ENCODE measurements around the gene CFAP58. TPM values are rescaled to one million over a fixed set of nuclear protein-coding genes. Genes with fewer than 3 reads are reported as not detected.
A peak's percentile ranks its signal among the peaks of the same experiment; 100 is the strongest.

The CFAP58 gene
- total RNA-seq, 1 donor from 2014 or later = 0.85 TPM

DNA sequence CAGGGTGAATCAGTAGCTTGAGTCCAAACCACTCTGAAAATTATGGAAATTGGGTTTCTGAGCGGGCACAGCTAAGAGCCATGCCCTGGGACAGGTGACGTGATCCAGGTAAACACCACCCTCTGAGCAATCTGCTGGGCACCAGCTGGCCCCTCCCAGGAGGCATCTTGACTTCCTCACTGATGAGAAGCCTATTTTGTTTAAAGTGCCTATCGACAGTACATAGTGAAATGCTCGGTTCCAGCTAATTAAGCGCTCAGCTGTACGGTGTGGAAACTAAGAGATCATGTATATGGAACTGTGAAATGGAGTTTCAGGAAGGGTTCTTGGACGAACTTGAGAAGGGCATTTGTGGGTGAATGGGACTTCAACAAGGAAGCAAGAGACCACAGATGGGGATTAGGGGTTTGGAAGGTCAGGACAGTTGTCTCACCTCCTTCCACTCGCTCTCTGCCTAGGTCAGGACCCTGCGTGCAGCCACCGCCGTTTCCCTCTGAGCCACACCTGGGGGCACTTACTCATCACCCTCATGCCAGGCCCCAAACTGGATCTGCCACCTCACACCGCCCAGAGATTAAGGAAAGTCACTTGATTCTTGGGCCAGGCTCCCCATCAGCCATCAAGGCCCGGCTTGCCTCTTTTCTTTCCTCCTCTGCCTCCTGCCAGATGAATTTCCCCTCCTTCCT lies 18.5 kb upstream of the CFAP58 start:
- DNase-seq = no peak

DNA sequence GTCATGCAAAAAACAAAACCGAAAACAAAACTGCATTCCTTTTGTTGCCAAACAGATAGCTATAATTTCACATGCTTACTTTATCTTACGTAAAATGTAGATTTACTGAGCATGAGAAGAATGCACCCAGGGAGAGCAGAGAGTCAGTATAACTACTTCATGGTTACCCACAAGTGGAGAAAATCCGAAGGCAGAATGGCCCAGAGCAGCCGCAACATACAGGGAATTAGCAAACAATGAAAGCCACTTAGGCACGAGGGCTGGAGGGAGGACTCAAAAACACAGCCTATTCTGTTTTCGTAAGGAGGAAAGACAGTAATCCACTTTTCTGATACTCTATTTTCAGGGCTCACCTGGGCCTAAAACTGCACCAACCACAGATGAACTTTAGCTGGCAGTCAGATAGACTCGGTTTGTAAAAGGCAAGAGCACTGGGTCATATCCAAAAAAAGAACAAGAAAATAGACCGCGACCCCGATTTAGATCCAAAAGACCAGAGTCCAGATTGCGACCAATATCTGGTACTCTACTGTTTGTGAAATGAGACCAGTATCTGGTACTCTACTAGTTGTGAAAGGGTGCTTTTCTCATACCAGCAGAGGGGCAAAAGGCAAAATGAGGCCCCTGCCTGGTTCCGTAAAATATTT lies 16.7 kb upstream of the CFAP58 start:
- no peak for DNase-seq

DNA sequence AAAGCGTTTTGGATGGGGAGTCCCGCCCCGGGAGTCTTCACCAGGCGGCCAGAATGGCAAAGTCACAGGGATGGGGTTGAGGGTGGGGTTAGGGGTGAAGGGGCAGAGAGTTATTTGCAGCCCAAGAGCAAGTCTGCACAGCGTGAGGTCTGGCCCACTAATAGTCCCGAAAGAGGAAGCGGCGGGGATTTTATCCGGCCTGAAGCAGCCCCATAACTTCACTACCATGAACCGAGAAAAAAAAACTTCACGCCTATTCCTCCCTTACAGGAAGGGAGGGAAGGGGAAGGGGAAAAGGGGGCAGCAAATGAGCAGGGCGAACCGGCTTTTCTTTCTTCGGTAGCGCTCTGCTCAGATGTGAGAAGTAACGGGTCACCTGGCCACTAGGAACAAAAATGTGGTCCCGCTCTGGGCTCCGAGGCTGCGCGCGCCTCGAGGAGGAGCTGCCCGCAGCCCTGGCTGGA lies 16.1 kb upstream of the CFAP58 start:
- peak; percentile 53 for DNase-seq

DNA sequence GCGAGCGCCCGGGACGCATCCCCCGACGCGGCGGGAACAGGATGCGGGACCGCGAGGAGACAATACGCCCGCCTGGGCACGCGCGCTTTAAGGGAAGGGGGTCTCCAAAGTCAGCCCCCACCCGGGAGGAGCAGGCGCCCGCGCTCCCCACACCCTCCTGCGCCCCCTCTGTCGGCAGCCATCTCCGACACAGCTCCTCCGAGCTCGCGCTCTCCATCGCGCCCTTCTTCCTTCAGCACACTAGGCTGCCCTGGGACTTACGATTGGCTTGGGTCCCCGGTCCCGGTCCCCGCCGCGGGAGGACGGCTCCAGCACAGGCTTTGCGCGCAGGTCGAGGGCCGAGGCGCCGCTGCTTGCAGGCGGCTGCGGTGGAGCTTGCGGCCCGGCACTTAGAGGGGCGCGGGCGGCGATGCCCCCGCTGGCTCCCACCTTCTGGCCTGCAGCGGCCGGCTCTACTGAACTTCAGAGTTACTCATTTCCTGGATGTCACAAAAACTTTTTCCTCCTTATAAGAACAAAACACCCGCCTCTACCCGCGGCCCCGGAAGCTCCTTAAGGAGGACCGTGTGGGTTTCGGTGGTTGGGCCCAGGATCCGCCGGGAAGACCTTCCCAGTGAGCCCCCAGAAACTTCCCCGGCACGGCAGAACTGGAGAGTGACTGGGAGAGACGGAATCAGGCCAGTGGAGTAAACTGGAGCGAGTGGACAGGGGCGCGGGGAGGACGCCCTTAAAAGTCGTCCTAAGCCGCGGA lies 15.5 kb upstream of the CFAP58 start, which contains the start of gene ITPRIP:
Gene ITPRIP (minus strand): TSS at position 481 of the 751 bp plus-strand sequence. CDS start 22,414 bp downstream, outside the sequence.
- peak; percentile 88 for DNase-seq

DNA sequence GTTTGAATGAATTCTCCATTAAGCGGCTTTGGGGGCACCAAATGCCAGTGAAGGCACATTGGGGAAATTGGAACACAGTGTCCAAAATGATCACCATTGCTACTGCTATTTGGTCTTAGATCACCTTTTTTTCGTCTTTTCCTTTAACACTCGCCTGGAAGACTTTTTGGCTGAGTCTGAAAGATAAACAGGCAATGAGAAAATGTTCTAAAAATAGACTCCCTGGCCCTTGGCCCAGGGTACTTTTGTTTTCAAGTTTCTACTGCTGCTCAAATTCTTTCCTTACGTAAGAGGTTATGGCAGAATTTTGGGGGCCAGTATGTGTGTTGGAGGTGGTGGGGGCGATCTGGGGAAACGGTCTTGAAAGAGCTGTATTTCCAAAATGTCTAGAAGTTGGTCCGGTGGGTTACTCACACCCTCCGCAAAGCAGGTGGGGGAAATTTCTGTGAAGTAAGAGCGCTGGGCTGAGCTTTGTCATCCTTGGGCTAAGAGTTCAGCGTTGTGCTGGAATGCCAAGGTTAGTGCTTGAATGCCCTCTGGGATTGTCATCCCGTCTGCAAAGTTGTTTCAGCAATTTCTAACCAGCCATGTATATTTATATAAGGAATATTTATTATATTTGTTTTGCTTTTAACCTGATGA lies 14.0 kb upstream of the CFAP58 start:
- peak; percentile 77 for DNase-seq

DNA sequence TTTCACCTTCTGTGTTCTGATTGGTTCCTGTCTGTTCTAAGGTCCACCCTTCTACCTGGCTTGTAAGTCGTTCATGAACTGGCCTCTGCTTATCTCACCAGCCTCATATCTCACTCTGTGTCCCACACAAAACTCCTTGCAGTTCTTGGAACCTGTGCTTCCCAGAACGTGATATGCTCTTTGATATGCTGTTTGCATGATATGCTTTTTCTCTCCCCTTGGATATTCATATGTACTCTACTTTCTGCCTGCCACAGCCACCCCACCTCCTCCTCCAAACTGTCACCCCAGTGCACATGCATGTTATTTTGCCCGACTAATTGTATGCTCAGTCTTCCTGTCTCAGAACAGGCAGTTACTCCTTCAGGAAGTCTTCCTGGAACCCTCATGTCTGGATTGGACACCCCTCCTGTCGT lies 13.5 kb upstream of the CFAP58 start:
- peak; percentile 51 for DNase-seq

DNA sequence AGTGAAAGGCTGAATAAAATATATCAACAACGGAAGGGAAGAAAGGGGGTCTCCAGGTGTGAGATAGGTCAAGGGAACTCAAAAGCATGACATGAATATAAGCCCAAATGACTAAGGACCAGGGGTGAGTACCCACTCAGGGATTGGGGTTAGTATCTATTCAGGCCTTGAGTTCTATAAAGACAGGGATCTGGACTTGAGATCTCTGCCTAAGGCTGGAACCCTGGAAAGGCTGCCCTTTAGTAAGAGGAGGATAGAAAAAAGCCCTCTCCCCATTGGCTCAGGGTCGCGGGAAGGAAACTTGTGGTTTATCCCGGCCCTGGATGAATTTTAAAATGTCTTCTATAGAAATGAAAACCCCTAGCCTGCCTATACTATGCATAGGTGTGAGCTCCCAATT lies 13.0 kb upstream of the CFAP58 start:
- peak; percentile 26 for DNase-seq

DNA sequence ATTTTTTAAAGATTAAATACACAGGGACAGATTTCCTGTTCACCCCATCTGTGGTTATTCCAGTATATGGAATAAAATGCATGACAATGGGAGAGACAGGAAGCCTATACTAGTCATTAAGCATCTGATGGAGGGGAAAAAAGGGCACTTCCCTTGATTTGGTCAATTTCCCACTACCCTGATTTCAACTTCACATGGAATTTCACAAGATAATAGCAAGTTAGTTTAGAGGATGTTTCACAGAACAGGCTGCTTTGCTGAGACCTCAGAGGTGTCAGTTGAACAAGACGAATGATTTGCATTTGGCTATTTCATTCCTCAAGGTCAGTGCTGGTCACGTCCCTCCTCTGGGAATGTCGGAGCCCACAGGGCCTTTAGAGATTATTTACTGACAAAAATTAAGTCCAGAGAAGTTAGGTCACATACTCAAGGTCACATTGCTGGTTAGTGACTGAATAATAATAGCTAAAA lies 10.7 kb upstream of the CFAP58 start:
- DNase-seq = peak; percentile 85

DNA sequence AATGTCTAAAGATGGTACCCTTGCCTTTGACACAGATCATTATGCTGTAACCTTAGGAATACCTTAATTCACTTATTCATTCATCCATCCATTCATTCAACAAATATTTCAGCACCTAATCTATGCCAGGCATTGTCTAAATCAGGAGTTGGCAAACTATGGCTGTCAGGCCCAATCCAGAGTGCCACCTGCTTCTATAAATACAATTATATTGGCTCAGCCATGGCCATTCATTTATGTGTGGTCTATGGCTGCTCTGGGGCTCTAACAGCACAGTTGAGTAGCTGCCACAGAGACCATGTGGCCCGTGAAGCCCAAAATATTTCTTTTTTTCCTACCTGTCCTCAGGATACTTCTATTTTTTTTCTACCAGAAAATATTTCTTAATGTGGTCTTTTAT lies 9.4 kb upstream of the CFAP58 start:
- no peak for DNase-seq

DNA sequence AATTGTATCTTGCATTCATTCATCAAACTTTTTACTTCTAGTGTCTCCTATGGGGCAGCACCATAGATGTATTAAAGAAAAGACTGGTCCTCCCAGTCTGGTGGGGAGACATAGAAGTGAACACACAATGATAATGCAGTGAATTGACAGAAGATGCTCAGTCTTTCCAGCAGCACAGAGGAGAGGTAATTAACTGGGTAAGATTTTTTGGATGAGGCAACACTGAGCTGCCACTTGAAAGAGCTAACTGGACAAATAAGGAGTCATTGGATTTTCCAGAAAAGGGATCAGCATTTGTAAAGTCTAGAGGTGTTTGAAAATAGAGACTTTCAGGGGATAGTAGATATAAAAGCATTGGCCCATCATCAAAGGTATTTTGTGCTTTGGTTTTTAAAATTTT lies 8.1 kb upstream of the CFAP58 start:
- no peak for DNase-seq

DNA sequence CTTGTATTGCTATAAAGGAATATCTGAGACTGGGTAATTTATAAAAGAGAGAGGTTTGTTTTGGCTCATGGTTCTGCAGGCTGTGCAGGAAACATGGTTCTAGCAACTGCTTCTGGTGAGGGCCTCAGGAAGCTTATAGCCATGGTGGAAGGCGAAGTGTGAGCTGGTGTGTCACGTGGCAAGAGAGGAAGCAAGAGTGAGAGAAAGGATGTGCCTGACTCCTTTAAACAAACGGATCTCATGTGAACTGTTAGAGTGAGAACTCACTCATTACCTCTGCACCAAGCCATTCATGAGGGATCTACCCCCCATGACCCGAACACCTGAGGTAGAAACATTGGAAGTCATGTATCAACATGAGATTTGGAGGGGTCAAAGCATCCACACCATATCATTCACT lies 7.7 kb upstream of the CFAP58 start:
- peak; percentile 53 for DNase-seq

DNA sequence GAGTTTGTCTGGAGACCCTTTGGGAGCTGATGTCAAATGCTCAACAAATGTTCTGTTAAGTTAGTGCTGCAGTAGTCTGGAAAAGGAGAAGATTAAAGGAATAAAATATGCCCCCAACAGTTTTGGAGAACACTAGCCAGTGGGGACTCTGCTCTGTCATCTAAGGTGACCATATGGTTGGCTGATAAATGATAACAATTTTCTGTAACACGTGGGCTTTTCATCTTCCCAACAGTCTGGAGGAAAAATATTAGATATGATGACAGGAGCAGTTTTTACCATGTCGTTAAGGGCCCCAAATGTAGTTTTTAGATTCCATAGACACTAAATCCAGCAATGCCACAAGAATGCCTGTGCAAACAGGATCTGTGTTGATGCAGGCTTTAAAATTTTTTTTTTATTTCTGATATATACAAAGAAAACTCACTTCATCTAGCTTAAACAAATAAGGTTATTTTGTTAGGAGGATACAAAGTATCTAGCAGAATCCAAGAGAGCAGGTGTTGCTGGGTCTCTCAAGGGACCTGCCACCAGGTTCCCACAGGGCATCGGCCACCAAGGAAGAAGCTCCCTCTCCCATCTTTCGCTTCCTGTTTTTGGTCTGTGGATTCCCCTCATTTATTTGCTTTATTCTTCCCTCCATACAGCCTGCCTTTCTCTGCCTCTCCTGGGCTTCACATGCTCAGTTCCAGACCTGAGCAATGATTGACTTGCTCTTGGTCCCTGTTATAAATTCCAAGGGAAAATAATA lies 6.2 kb upstream of the CFAP58 start:
- DNase-seq = no peak

DNA sequence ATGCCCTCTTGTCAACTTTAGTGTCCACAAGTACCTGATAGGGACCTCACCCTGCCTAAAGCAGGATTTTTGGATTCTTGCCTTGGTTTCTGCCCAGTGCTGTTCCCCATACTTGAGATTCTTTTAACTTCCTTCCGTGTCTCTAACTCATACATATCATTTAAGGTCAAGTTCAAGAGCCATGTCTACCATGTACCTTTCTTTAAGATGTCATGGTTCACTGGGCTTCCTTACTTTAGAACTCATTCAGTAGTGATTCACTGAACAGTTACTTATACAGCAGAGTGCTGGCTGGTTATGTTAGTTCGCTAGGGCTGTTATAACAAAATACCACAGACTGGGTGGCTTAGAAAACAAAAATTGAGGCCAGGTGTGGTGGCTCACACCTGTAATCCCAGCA lies 5.0 kb upstream of the CFAP58 start:
- DNase-seq = no peak

DNA sequence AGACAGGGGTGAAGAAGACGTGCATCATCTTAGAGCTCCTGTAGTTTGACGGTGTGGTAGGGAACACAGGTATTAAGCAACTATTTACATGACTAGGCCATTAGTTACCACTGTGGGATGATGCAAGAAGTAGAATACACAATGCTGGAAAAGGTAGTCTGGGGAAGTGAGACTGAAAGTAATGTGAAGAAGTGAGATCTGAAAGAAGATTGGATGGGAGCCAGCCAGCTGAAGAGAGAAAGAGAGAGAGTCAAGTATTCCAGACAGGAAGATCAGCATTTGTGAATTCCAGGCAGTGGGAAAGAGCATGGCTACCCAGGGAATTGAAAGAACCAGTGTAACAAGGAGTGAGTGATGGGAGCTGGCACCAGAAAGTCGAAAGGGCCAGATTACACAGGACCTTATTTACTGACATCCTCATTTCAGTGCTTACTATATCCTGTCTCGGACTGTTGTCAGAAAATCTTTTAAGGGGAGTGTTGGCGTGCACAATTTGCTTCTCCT lies 4.0 kb upstream of the CFAP58 start:
- DNase-seq = peak; percentile 58

DNA sequence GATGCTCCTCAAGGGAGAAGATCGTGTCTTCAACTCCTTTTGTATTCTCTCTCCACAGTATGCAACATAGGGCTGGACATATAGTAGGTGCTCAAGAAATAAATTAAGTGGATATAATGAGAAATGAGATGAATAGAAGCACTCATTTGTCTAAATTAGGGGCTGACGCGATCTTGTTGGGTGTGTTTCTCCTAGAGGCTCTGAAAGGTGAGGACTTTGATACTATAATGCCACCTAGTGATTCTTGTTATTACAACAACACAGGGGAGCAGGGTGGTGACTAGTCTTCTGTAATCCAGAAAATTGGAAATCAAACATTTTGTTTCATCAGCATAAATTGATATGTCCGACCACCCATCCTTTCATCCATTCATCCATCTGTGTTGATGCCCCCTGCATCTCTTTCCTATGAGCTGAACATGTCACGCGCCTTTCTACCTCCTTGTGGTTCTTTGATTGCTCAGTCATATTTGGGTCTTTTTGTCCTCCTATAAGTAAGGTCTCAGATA lies 3.5 kb upstream of the CFAP58 start:
- peak; percentile 85 for DNase-seq

DNA sequence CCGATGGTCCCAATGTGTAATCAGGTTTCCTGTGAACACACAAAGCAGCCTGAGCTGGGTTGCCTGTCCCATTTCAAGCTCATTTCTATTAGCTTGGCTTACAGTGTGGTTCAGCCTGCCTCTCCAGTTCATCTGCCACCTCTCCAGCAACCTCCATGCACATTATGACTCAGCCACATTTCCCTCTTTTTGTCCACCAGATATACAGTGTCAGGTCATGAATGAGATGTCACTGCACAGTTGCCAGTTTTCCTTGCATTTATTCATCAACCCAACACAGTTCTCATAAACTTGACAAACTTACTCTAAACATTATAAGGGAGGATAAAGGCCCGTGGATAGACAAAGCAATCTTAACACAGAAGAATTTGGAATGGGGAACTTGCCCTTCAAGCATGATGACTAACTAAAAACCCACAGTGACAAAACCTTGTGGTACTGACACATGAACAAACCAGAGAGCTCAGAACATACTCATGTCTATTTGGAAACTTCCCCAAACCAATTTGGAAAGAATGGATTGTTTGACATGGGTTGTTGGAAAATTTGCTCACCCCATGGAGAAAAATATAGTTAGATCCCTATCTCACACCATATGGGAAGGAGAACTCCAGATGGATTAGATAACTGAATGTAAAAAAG lies 2.5 kb upstream of the CFAP58 start:
- DNase-seq = no peak

DNA sequence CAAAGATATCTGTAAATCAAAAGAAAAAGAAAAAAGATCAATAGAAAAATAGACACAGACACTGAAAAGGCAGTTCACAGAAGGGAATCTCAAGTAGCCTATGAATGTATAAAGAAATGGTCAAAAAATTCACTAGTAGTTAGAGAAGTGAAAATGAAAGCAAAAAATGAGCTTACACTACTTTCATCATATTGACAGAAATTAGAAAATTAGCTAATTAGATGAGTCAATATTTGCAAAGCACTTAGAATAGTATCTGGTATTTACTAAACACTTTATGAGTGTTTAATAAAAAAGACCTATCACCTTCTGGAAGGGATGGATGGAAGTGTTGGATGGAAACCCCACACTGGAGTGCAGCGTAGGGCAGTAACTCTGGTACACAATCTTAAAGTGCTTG lies 1.7 kb upstream of the CFAP58 start:
- DNase-seq = no peak

DNA sequence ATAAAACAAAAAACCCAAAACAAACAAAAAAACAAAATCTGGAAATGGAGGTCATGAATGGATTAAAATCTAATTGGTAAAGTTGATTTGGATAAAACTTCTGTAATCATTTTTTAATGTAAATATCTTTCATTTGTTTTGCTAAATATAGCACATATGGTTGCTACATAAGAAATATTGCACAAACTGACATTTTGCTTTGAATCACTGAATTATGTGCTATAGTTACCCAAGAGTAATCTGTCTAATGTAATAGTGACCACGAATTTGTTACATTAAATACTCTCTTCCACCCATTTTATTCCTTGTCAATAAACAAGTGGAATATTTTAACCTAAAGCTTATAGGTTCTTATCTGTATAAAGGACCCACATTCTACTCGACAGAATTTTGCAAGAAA lies 6.2 kb downstream of the CFAP58 start:
- no peak for DNase-seq

DNA sequence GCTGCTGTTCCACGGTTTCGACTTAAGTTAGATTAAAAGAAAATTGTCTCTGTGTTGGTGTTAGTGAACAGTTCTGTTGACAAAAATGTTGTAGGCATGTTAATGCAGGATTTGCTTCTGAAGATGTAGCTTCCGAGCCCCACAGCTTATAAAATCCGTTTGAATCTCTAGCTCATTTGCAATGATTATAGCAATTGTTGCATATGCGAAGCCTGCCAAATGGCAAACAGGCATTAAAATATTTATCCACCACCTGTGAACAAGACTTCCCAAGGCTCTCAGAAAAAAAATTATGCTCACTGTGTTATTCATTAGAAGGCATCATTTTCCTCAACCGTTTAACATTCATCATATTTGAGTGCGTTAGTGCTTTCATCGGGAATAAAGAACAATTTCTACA lies 14.3 kb downstream of the CFAP58 start:
- no peak for DNase-seq

DNA sequence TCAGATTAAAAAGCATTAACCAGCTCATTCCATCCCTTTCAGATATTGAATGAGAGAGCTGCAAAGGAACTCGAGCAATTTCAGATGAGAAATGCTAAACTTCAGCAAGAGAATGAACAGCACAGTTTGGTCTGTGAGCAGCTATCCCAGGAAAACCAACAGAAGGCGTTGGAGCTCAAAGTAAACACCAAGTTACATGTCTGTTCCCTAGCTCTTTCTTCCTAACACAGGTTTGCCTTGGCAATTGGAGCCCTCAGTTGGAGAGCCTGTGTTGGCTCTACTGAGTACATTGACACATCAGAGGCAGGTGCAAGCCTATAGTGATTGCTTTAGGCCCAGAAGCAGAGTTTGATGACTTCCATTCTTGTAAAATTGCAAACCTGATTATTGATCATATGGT lies 14.7 kb downstream of the CFAP58 start:
- DNase-seq = no peak

DNA sequence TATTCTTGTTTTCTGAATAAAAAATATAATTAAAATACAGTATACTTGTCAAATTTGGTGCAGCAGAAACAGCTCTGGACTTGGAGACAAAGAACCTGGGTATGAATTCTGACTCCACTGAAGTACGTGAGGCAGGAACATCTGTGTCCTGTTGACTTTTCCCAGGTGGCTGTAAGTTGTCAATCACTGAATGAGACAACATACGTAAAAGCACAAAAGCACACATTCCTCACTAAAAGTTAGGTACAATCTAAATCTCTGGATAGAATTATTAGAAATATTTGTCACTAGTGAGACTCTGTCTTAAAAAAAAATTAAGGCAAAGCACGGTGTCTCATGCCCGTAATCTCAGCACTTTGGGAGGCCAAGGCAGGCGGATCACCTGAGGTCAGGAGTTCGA lies 18.1 kb downstream of the CFAP58 start:
- DNase-seq = no peak
